Parathyroid adenoma (tissue), 2 donors: Measurements from ENCODE around the gene TAL2.

Experiments
- H2AFZ ChIP-seq: fragments of 300-600 bp; sonication (generic); one replicate; pipeline ENCODE4 v1.7.0; 2017; ENCODE audit warnings: antibody characterized with exemption, mild to moderate bottlenecking
- H3K27ac ChIP-seq: fragments of 300-600 bp; sonication (generic); one replicate; pipeline ENCODE4 v1.7.0; 2017
- H3K27me3 ChIP-seq: fragments of 300-600 bp; sonication (generic); one replicate; pipeline ENCODE4 v1.7.0; 2017; ENCODE audit warnings: low read length; ENCODE audit not compliant: control insufficient read depth, insufficient read depth
- H3K36me3 ChIP-seq: fragments of 300-600 bp; sonication (generic); one replicate; pipeline ENCODE4 v1.7.0; 2017; ENCODE audit warnings: low read length; ENCODE audit not compliant: control insufficient read depth, insufficient read depth
- H3K4me1 ChIP-seq: fragments of 300-600 bp; sonication (generic); one replicate; pipeline ENCODE4 v1.7.0; 2017; ENCODE audit warnings: control low read depth
- H3K4me2 ChIP-seq: fragments of 300-600 bp; sonication (generic); one replicate; pipeline ENCODE4 v1.7.0; 2017; ENCODE audit warnings: low read length
- H3K4me3 ChIP-seq: fragments of 300-600 bp; sonication (generic); one replicate; pipeline ENCODE4 v1.7.0; 2017; ENCODE audit warnings: low read depth, low read length
- H3K79me2 ChIP-seq: fragments of 300-600 bp; sonication (generic); one replicate; pipeline ENCODE4 v1.7.0; 2017; ENCODE audit warnings: control low read depth
- H3K9ac ChIP-seq: fragments of 300-600 bp; sonication (generic); one replicate; pipeline ENCODE4 v1.7.0; 2017; ENCODE audit warnings: mild to moderate bottlenecking
- H3K9me3 ChIP-seq: fragments of 300-600 bp; sonication (generic); one replicate; pipeline ENCODE4 v1.7.0; 2017; ENCODE audit warnings: low read length; ENCODE audit not compliant: control insufficient read depth
- CTCF ChIP-seq: fragments of 300-600 bp; sonication (generic); IDR thresholded peaks from one replicate; pipeline ENCODE4 v1.7.0; 2017; ENCODE audit warnings: antibody characterized with exemption, mild to moderate bottlenecking
- donor health status: primary hyperparathyroidism.

Gene TAL2

GRCh38 chr9:105636331-105636730, 25.9 kb upstream of the TAL2 start:
- Histone ChIP-seq H3K4me2 (no peak overlapping the region), H3K27me3 (no peaks in the 10 kb centered on the region), H3K36me3 (no peaks in the 10 kb centered on the region), H3K9me3 (no peaks in the 10 kb centered on the region), H3K79me2 (no peaks in the 10 kb centered on the region), H3K4me3 (no peak overlapping the region), H3K27ac (no peak overlapping the region), H3K4me1 (no peaks in the 10 kb centered on the region), H3K9ac (no peak overlapping the region), H2AFZ (no peak overlapping the region)
- no peak for TF ChIP-seq CTCF

- no peaks in the 10 kb centered on the region for H3K36me3 ChIP-seq
These were observed 24.4 kb upstream of the TAL2 start for GRCh38 chr9:105637787-105638395.

GRCh38 chr9:105639936-105640335, 22.3 kb upstream of the TAL2 start:
- Histone ChIP-seq H3K79me2 (no peaks in the 10 kb centered on the region), H3K4me3 (no peak overlapping the region), H3K27ac (no peak overlapping the region), H3K4me1 (no peaks in the 10 kb centered on the region), H3K36me3 (no peaks in the 10 kb centered on the region), H3K27me3 (no peaks in the 10 kb centered on the region), H3K9me3 (no peaks in the 10 kb centered on the region), H3K4me2 (no peak overlapping the region), H3K9ac (no peak overlapping the region), H2AFZ (no peak overlapping the region)
- no peak for TF ChIP-seq CTCF

More at GRCh38 chr9:105637787-105638395, 24.4 kb upstream of the TAL2 start:
- Histone ChIP-seq H2AFZ (no peak overlapping the region), H3K27ac (no peak overlapping the region), H3K9ac (no peak overlapping the region), H3K9me3 (no peaks in the 10 kb centered on the region), H3K4me3 (no peak overlapping the region), H3K4me2 (no peak overlapping the region), H3K27me3 (no peaks in the 10 kb centered on the region), H3K79me2 (no peaks in the 10 kb centered on the region), H3K4me1 (no peaks in the 10 kb centered on the region)
- no peak for TF ChIP-seq CTCF

GRCh38 chr9:105643795-105644194, 18.5 kb upstream of the TAL2 start:
- Histone ChIP-seq H3K4me2 (no peak overlapping the region), H3K9ac (no peak overlapping the region), H3K36me3 (no peaks in the 10 kb centered on the region), H3K27ac (no peak overlapping the region), H3K27me3 (no peaks in the 10 kb centered on the region), H3K4me3 (no peak overlapping the region), H3K79me2 (no peaks in the 10 kb centered on the region), H2AFZ (no peak overlapping the region), H3K9me3 (no peaks in the 10 kb centered on the region), H3K4me1 (no peaks in the 10 kb centered on the region)
- no peak for TF ChIP-seq CTCF

GRCh38 chr9:105646879-105647594, 15.2 kb upstream of the TAL2 start:
- no peaks in the 10 kb centered on the region for H3K27me3 ChIP-seq
- TF ChIP-seq CTCF, result no peak

More at GRCh38 chr9:105646879-105647594, 15.2 kb upstream of the TAL2 start:
- H3K4me2 ChIP-seq, result no peak overlapping the region
- no peak overlapping the region for H3K4me3 ChIP-seq
- no peak overlapping the region for H3K9ac ChIP-seq
- H3K27ac ChIP-seq, result no peak overlapping the region
- H3K36me3 ChIP-seq, result no peaks in the 10 kb centered on the region
- no peak overlapping the region for H2AFZ ChIP-seq
- no peaks in the 10 kb centered on the region for H3K79me2 ChIP-seq
- H3K9me3 ChIP-seq, result no peaks in the 10 kb centered on the region
- H3K4me1 ChIP-seq, result no peaks in the 10 kb centered on the region
